ENCODE results near the gene RPEL1.

DNA sequence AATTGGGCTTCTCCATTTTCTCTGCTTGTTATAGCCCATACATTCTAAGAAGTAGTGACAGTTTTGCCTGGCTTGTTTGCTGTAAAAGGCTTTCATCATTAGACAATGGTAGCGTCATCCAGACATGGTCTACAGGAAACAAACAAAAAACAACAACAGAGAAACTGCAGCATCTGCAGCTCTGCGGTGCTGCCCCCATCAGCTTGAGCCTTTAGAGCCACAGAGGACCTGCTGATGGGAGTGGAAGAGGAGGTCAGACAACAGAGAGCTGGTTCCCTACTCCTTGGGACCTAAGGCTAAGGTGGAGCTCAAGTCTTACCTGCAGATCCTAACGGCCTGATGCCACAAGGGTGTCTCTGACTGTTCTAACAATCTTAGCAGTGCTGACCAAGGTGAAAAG lies 34.3 kb downstream of the RPEL1 start:
- TF ChIP-seq, protein P1, sequence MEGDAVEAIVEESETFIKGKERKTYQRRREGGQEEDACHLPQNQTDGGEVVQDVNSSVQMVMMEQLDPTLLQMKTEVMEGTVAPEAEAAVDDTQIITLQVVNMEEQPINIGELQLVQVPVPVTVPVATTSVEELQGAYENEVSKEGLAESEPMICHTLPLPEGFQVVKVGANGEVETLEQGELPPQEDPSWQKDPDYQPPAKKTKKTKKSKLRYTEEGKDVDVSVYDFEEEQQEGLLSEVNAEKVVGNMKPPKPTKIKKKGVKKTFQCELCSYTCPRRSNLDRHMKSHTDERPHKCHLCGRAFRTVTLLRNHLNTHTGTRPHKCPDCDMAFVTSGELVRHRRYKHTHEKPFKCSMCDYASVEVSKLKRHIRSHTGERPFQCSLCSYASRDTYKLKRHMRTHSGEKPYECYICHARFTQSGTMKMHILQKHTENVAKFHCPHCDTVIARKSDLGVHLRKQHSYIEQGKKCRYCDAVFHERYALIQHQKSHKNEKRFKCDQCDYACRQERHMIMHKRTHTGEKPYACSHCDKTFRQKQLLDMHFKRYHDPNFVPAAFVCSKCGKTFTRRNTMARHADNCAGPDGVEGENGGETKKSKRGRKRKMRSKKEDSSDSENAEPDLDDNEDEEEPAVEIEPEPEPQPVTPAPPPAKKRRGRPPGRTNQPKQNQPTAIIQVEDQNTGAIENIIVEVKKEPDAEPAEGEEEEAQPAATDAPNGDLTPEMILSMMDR (IDR thresholded peaks at IDR 0.05): no peak
- TF ChIP-seq POLR2AphosphoS5 (IDR thresholded peaks at IDR 0.05) (no peak), POLR2A (IDR thresholded peaks at IDR 0.05) (no peak)

All from prostate gland (tissue), 2 donors.